GM23338 (cell line): Measurements from ENCODE around the gene TOR1AIP2.

ENCODE experiments used
- EZH2phosphoT487 ChIP-seq: fragments of 200-600 bp; sonication (generic); IDR thresholded peaks from one replicate; pipeline ENCODE4 v1.8.1; 2018; ENCODE audit warnings: antibody characterized with exemption; ENCODE audit not compliant: unreplicated experiment
- TF ChIP-seq, protein P1 (sequence below), 2 experiments: fragments of 200-600 bp in 1 of 2; sonication (generic) in 1 of 2; conservative IDR thresholded peaks; 2 replicates each; pipeline versions ENCODE4 v1.5.1 to v1.6.1; 2016 to 2017; ENCODE audit warnings: antibody characterized with exemption in 2 of 2, low read depth in 2 of 2, mild to moderate bottlenecking in 2 of 2, moderate library complexity in 1 of 2
- TF ChIP-seq, protein P2 (sequence below): IDR thresholded peaks from one replicate; pipeline ENCODE4 v1.6.1; 2018; ENCODE audit warnings: antibody characterized with exemption; ENCODE audit not compliant: unreplicated experiment

GRCh38 chr1:179925922-179926849 lies 48.6 kb upstream of the TOR1AIP2 start:
- TF ChIP-seq, protein P1, sequence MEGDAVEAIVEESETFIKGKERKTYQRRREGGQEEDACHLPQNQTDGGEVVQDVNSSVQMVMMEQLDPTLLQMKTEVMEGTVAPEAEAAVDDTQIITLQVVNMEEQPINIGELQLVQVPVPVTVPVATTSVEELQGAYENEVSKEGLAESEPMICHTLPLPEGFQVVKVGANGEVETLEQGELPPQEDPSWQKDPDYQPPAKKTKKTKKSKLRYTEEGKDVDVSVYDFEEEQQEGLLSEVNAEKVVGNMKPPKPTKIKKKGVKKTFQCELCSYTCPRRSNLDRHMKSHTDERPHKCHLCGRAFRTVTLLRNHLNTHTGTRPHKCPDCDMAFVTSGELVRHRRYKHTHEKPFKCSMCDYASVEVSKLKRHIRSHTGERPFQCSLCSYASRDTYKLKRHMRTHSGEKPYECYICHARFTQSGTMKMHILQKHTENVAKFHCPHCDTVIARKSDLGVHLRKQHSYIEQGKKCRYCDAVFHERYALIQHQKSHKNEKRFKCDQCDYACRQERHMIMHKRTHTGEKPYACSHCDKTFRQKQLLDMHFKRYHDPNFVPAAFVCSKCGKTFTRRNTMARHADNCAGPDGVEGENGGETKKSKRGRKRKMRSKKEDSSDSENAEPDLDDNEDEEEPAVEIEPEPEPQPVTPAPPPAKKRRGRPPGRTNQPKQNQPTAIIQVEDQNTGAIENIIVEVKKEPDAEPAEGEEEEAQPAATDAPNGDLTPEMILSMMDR (conservative IDR thresholded peaks at IDR 0.05; ENCODE audit: low read depth in 2 of 2): no peak
- TF ChIP-seq EZH2phosphoT487: no peak
- TF ChIP-seq, protein P2, sequence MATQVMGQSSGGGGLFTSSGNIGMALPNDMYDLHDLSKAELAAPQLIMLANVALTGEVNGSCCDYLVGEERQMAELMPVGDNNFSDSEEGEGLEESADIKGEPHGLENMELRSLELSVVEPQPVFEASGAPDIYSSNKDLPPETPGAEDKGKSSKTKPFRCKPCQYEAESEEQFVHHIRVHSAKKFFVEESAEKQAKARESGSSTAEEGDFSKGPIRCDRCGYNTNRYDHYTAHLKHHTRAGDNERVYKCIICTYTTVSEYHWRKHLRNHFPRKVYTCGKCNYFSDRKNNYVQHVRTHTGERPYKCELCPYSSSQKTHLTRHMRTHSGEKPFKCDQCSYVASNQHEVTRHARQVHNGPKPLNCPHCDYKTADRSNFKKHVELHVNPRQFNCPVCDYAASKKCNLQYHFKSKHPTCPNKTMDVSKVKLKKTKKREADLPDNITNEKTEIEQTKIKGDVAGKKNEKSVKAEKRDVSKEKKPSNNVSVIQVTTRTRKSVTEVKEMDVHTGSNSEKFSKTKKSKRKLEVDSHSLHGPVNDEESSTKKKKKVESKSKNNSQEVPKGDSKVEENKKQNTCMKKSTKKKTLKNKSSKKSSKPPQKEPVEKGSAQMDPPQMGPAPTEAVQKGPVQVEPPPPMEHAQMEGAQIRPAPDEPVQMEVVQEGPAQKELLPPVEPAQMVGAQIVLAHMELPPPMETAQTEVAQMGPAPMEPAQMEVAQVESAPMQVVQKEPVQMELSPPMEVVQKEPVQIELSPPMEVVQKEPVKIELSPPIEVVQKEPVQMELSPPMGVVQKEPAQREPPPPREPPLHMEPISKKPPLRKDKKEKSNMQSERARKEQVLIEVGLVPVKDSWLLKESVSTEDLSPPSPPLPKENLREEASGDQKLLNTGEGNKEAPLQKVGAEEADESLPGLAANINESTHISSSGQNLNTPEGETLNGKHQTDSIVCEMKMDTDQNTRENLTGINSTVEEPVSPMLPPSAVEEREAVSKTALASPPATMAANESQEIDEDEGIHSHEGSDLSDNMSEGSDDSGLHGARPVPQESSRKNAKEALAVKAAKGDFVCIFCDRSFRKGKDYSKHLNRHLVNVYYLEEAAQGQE: no peak
